GM12873 (cell line): ENCODE measurements around the gene LBX2.

Experiments used
- CTCF ChIP-seq: IDR thresholded peaks from 2 replicates; pipeline ENCODE4 v1.5.1; 2012; ENCODE audit warnings: low read depth, mild to moderate bottlenecking, moderate library complexity, low read length, control low read depth; ENCODE audit not compliant: insufficient read depth; ENCODE audit errors: missing control alignments

The LBX2 gene

GRCh38 chr2:74507145-74507925, 7.9 kb upstream of the LBX2 start, which contains the start of gene PCGF1:
Gene PCGF1 (minus strand): TSS chr2:74507695. CDS start chr2:74507668, 27 bp downstream.
- TF ChIP-seq CTCF: peak; percentile 66

- TF ChIP-seq CTCF: no peak
These were observed 6.2 kb upstream of the LBX2 start for GRCh38 chr2:74505448-74506246.

- TF ChIP-seq CTCF: no peak
These were observed 5.2 kb upstream of the LBX2 start for GRCh38 chr2:74504591-74504990.

GRCh38 chr2:74503506-74504475, 4.4 kb upstream of the LBX2 start:
- TF ChIP-seq CTCF: no peak

GRCh38 chr2:74502720-74503505, 3.5 kb upstream of the LBX2 start:
- peak; percentile 54 for TF ChIP-seq CTCF

- TF ChIP-seq CTCF: no peak
These were observed 2.8 kb upstream of the LBX2 start for GRCh38 chr2:74502147-74502719.
